Stimulated activated memory B cell treated with anti-CD40 and anti-IgM and Interleukin-4, amounts not matched to agents 10 μg/mL and 1 μg/mL and 100 μg/mL, for 72 hours (primary cell): Measurements from ENCODE around the gene MTMR3.

ENCODE experiments used
- ATAC-seq: fragments of 150-1000 bp; cut with Tn5 transposase; 2 replicates; pipeline ENCODE4 v1.10.0; 2021
- H3K27ac Mint-ChIP-seq: one replicate; pipeline ENCODE4 v1.8.0; 2022; ENCODE audit warnings: mild to moderate bottlenecking, mixed read lengths
- H3K27me3 Mint-ChIP-seq: one replicate; pipeline ENCODE4 v1.8.0; 2022; ENCODE audit warnings: mixed read lengths
- H3K36me3 Mint-ChIP-seq: one replicate; pipeline ENCODE4 v1.8.0; 2022; ENCODE audit warnings: mixed read lengths
- H3K4me1 Mint-ChIP-seq: one replicate; pipeline ENCODE4 v1.8.0; 2022; ENCODE audit warnings: mixed read lengths
- H3K4me3 Mint-ChIP-seq: one replicate; pipeline ENCODE4 v1.8.0; 2022; ENCODE audit warnings: mild to moderate bottlenecking, moderate library complexity, mixed read lengths
- H3K9me3 Mint-ChIP-seq: one replicate; pipeline ENCODE4 v1.8.0; 2022; ENCODE audit warnings: mixed read lengths

Gene MTMR3

GRCh38 chr22:29886596-29886995, 3.6 kb downstream of the MTMR3 start:
- Mint-ChIP-seq H3K9me3 (no peaks in the 10 kb centered on the region), H3K4me1 (peaks cover 15% of the 10 kb centered on the region), H3K4me3 (no peak overlapping the region), H3K36me3 (no peaks in the 10 kb centered on the region), H3K27ac (no peak overlapping the region), H3K27me3 (no peaks in the 10 kb centered on the region)
- no peak for ATAC-seq

GRCh38 chr22:29887358-29887757, 4.4 kb downstream of the MTMR3 start:
- H3K4me1 Mint-ChIP-seq, result peaks cover 18% of the 10 kb centered on the region
- H3K9me3 Mint-ChIP-seq, result no peaks in the 10 kb centered on the region
- ATAC-seq, result no peak
- H3K4me3 Mint-ChIP-seq, result no peak overlapping the region
- H3K27me3 Mint-ChIP-seq, result no peaks in the 10 kb centered on the region
- no peaks in the 10 kb centered on the region for H3K36me3 Mint-ChIP-seq
- H3K27ac Mint-ChIP-seq, result no peak overlapping the region

DNA sequence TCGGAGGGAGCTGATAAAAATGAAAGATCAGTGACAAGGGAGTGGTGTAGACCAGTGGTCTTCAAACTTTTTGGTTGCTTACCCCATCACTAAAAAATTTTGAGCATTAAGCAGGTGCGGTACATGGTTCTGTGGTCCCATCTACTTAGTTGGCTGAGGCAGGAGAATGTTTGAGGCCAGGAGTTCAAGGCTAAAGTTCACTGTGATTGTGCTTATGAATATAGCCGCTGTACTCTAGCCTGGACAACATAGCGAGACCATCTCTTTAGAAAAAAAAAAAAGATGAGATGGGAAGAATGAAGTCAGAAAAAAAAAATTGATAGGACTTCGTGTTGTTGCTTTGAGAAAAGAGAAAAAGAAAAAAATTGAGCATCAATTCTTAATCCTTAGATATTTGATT, 7.8 kb downstream of the MTMR3 start:
- H3K4me3 Mint-ChIP-seq, result no peak overlapping the region
- H3K9me3 Mint-ChIP-seq, result no peaks in the 10 kb centered on the region

GRCh38 chr22:29892315-29893156, 9.6 kb downstream of the MTMR3 start:
- Mint-ChIP-seq H3K9me3 (no peaks in the 10 kb centered on the region), H3K27ac (no peak overlapping the region), H3K36me3 (peaks cover 5% of the 10 kb centered on the region), H3K4me3 (no peak overlapping the region), H3K27me3 (no peaks in the 10 kb centered on the region), H3K4me1 (peaks cover 27% of the 10 kb centered on the region)
- ATAC-seq, result no peak

More for the DNA sequence above, 7.8 kb downstream of the MTMR3 start:
- no peaks in the 10 kb centered on the region for H3K27me3 Mint-ChIP-seq
- ATAC-seq, result no peak
- no peak overlapping the region for H3K27ac Mint-ChIP-seq
- H3K4me1 Mint-ChIP-seq, result peaks cover 27% of the 10 kb centered on the region
- H3K36me3 Mint-ChIP-seq, result peaks cover 5% of the 10 kb centered on the region

- no peaks in the 10 kb centered on the region for H3K9me3 Mint-ChIP-seq
- H3K4me1 Mint-ChIP-seq, result peaks cover 42% of the 10 kb centered on the region
- no peaks in the 10 kb centered on the region for H3K27me3 Mint-ChIP-seq
- ATAC-seq, result no peak
- no peak overlapping the region for H3K27ac Mint-ChIP-seq
- H3K4me3 Mint-ChIP-seq, result no peak overlapping the region
- no peaks in the 10 kb centered on the region for H3K36me3 Mint-ChIP-seq
These were observed 18.4 kb downstream of the MTMR3 start for GRCh38 chr22:29901354-29901753.

DNA sequence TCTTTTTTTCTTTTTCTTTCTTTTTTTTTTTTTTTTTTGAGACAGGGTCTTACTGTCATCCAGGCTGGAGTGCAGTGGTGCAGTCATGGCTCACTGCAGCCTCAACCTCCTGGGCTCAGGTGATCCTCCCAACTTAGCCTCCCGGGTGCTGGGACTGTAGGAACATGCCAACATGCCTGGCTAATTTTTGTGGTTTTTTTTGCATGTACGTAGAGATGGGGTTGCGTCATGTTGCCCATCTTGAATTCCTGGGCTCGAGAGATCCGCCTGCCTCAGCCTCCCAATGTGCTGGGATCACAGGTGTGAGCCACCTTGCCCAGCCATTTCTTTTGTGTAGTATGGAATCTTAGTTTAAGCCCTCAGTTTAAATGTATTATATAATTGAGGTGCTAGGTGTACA, 20.4 kb downstream of the MTMR3 start:
- Mint-ChIP-seq H3K27me3 (no peaks in the 10 kb centered on the region), H3K27ac (no peak overlapping the region), H3K36me3 (no peaks in the 10 kb centered on the region), H3K4me1 (peaks cover 58% of the 10 kb centered on the region), H3K4me3 (no peak overlapping the region), H3K9me3 (no peaks in the 10 kb centered on the region)
- no peak for ATAC-seq

GRCh38 chr22:29904020-29904419, 21.0 kb downstream of the MTMR3 start:
- peaks cover 56% of the 10 kb centered on the region for H3K4me1 Mint-ChIP-seq
- H3K27ac Mint-ChIP-seq, result no peak overlapping the region
- no peak for ATAC-seq
- no peaks in the 10 kb centered on the region for H3K27me3 Mint-ChIP-seq
- H3K36me3 Mint-ChIP-seq, result no peaks in the 10 kb centered on the region
- no peak overlapping the region for H3K4me3 Mint-ChIP-seq
- H3K9me3 Mint-ChIP-seq, result no peaks in the 10 kb centered on the region

DNA sequence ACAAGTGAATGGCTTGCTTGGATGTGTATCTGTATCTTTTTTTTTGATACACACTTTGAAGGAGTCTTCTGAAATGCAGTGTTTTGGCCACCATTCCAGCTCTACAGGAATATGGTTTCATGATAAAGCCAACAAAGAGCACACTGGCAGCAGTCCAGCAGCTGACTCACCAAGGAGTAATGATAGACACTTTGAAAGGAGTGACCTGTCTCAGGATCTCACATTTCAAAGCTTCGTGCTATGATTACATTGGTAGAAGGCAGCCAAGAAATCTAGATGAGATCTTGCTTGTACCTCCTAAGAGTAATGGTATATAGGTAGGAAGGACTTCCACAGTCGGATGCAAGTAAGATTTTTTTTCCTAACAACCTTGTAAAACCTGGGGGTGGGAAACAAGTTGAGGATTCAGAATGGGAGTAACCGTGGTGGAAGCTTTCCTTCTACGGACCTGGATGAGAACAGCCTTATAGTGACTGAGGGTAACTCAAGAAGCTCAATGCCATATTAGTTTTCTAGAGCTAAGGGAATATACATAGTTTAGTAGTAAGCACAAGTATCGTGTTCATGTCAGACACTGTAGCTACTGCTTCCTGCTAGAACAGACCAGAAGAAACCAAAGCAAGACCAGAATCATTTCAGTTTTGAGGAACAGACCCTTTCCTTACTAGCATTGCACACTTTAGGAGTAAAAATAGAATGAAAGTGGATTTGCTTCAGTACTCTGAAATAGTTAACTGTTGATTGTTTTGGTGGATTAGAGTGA, 25.0 kb downstream of the MTMR3 start:
- Mint-ChIP-seq H3K27ac (no peak overlapping the region), H3K4me1 (peaks cover 55% of the 10 kb centered on the region), H3K4me3 (no peak overlapping the region), H3K36me3 (no peaks in the 10 kb centered on the region), H3K27me3 (no peaks in the 10 kb centered on the region), H3K9me3 (no peaks in the 10 kb centered on the region)
- ATAC-seq, result no peak

DNA sequence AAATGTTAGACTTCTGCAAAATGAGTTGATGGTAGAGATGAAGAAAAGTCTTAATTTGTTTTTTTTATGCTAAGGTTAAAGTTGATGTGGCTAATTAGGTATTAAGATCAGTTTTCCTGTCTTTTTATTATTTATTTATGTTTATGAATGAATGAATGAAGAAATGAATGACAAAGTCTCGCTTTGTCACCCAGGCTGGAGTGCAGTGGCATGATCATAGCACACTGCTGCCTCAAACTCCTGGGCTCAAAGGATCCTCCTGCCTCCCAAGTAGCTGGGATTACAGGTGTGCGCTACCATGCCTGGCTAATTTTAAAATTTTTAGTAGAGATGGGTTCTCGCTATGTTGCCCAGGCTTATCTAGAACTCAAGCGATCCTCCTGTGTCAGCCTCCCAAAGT, 29.2 kb downstream of the MTMR3 start:
- ATAC-seq, result no peak

DNA sequence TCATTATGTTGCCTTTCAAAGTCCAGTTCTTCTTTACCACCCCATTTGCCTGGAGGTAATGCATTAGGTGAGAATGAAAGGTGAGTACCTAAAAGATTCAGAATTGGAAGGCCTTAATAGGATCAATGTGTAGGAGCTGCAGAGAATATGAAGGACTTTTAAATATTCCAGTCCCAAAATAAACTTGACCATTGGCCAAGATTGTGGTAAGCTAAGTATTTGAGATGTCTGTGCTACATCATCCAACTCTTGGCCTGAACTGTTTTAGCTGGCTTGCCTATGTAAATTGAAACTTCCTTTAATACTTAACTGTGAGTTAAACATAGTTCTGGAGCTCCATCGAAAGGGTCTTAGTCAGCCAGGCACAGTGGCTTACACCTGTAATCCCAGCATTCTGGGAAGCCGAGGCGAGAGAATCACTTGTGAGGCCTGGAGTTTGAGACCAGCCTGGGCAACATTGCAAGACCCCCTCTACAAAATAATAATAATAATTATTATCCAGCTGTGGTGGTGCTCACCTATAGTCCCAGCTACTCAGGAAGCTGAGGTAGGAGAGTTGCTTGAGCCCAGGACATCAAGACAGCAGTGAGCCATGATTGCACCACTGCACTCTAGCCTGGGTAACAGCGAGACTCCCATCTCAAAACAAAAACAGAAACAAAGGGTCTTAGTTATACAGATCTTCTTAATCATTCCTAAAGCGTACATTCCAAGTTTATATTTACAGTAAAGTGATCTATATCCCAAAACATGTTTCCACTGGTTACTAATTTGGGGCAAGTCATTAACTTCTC, 29.8 kb downstream of the MTMR3 start:
- Mint-ChIP-seq H3K27ac (no peak overlapping the region), H3K4me3 (no peak overlapping the region), H3K36me3 (no peaks in the 10 kb centered on the region), H3K27me3 (no peaks in the 10 kb centered on the region), H3K9me3 (no peaks in the 10 kb centered on the region), H3K4me1 (peaks cover 60% of the 10 kb centered on the region)
- ATAC-seq, result no peak

More for the DNA sequence above, 29.2 kb downstream of the MTMR3 start:
- Mint-ChIP-seq H3K4me1 (peaks cover 64% of the 10 kb centered on the region), H3K27me3 (no peaks in the 10 kb centered on the region), H3K9me3 (no peaks in the 10 kb centered on the region), H3K36me3 (no peaks in the 10 kb centered on the region), H3K4me3 (no peak overlapping the region), H3K27ac (no peak overlapping the region)

- H3K27ac Mint-ChIP-seq, result no peak overlapping the region
- peaks cover 60% of the 10 kb centered on the region for H3K4me1 Mint-ChIP-seq
- no peaks in the 10 kb centered on the region for H3K27me3 Mint-ChIP-seq
- no peak for ATAC-seq
- no peaks in the 10 kb centered on the region for H3K36me3 Mint-ChIP-seq
- no peak overlapping the region for H3K4me3 Mint-ChIP-seq
- no peaks in the 10 kb centered on the region for H3K9me3 Mint-ChIP-seq
These were observed 31.2 kb downstream of the MTMR3 start for GRCh38 chr22:29914165-29914564.

DNA sequence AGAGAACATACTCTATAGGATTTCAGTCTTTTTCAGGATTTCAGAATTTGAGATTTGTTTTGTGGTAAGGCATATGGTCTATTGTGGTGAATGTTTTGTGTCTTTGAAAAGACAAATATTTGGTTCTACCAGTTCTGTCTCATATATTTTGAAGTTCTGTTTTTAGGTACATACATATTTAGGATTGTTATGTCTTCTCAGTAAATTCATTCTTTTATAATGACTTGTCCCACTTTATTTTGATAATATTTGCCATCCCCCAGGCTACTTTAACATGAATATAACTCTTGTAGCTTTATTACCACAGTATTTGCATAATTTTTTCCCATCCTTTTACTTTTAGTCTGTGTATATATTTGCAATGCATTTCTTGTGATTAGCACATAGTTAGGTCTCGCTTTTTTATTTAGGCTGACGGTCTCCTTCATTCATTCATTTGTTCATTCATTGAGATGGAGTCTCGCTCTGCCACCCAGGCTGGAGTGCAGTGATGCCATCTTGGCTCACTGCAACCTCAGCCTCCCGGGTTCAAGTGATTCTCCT, 32.1 kb downstream of the MTMR3 start:
- H3K9me3 Mint-ChIP-seq, result no peaks in the 10 kb centered on the region
- no peaks in the 10 kb centered on the region for H3K27me3 Mint-ChIP-seq
- H3K4me1 Mint-ChIP-seq, result peaks cover 65% of the 10 kb centered on the region
- ATAC-seq, result no peak
- no peak overlapping the region for H3K4me3 Mint-ChIP-seq
- no peaks in the 10 kb centered on the region for H3K36me3 Mint-ChIP-seq
- H3K27ac Mint-ChIP-seq, result no peak overlapping the region

DNA sequence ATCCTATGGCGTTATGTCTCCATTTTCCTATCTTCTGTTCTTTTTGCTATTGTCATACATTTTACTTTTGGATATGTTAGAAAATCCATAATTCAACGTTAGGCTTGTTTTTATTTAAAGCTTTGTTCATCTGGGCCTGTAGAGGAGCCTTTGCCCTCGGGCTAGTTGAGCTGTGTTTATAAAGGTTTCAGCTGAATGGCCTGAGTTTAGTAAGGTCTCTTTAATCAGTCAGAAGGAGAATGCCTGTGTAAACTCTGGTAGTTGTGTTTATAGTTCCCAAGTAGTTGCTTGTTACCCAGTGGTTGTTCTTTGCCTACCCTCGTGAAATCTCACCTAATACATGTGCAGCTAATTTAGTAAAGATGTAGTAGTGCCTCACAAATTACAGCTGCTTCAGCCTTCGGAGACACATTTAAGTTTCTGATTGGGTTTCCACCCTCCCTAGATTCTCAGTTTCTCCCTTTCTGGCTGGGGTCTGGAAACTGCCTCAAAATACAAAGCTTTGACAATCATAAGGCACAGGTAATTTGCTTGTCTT, 33.1 kb downstream of the MTMR3 start:
- H3K4me3 Mint-ChIP-seq, result no peak overlapping the region
- peaks cover 69% of the 10 kb centered on the region for H3K4me1 Mint-ChIP-seq
- no peak overlapping the region for H3K27ac Mint-ChIP-seq
- no peaks in the 10 kb centered on the region for H3K36me3 Mint-ChIP-seq
- no peaks in the 10 kb centered on the region for H3K9me3 Mint-ChIP-seq
- H3K27me3 Mint-ChIP-seq, result no peaks in the 10 kb centered on the region
- no peak for ATAC-seq

- H3K27ac Mint-ChIP-seq, result no peak overlapping the region
- H3K9me3 Mint-ChIP-seq, result no peaks in the 10 kb centered on the region
- peaks cover 69% of the 10 kb centered on the region for H3K4me1 Mint-ChIP-seq
- ATAC-seq, result no peak
- H3K27me3 Mint-ChIP-seq, result no peaks in the 10 kb centered on the region
- no peaks in the 10 kb centered on the region for H3K36me3 Mint-ChIP-seq
- H3K4me3 Mint-ChIP-seq, result no peak overlapping the region
These were observed 34.3 kb downstream of the MTMR3 start for GRCh38 chr22:29917052-29917902.
